ENCODE results near the gene ABHD10.
"Not testable (repeated sequence)": the region's sequence is repeated elsewhere in the genome, so short reads cannot be mapped to it uniquely, and the experiment has no call there.

ABHD10 gene

GRCh38 chr3:112035241-112035640 is 56.4 kb downstream of the ABHD10 start:
- Histone ChIP-seq H3K36me3 (ENCODE audit: insufficient read depth, low read length) (no peaks in the 10 kb centered on the region), H3K27me3 (ENCODE audit: insufficient read depth, low read length, poor library complexity) (no peaks in the 10 kb centered on the region), H3K4me2 (ENCODE audit: insufficient read depth, low read length) (no peak overlapping the region), H3K27ac (ENCODE audit: low read length) (no peak overlapping the region), H4K20me1 (ENCODE audit: insufficient read depth, low read length) (no peaks in the 10 kb centered on the region), H2AFZ (ENCODE audit: low read depth, low read length) (no peak overlapping the region), H3K4me1 (ENCODE audit: insufficient read depth, low read length) (no peaks in the 10 kb centered on the region), H3K9ac (ENCODE audit: low read depth, low read length) (no peak overlapping the region), H3K79me2 (ENCODE audit: insufficient read depth, low read length) (no peaks in the 10 kb centered on the region), H3K9me3 (ENCODE audit: insufficient read depth, low read length, severe bottlenecking) (no peaks in the 10 kb centered on the region), H3K4me3 (ENCODE audit: low read depth in 1 of 2, low read length in 2 of 2) (no peak overlapping the region)
- no peak for TF ChIP-seq EZH2 (IDR thresholded peaks at IDR 0.05; ENCODE audit: borderline replicate concordance, low read depth, low read length, severe bottlenecking)
- TF ChIP-seq CTCF (IDR thresholded peaks at IDR 0.05; ENCODE audit: borderline replicate concordance, extremely low read depth, low read length, poor library complexity, severe bottlenecking): no peak
- DNase-seq (no peak), ATAC-seq (ENCODE audit: insufficient read depth, low read depth) (no peak)

- not testable (repeated sequence) for H3K4me2 ChIP-seq (ENCODE audit: insufficient read depth, low read length); H3K79me2 ChIP-seq (ENCODE audit: insufficient read depth, low read length); H3K27me3 ChIP-seq (ENCODE audit: insufficient read depth, low read length, poor library complexity); H2AFZ ChIP-seq (ENCODE audit: low read depth, low read length); H3K36me3 ChIP-seq (ENCODE audit: insufficient read depth, low read length); H4K20me1 ChIP-seq (ENCODE audit: insufficient read depth, low read length); H3K9ac ChIP-seq (ENCODE audit: low read depth, low read length); H3K4me1 ChIP-seq (ENCODE audit: insufficient read depth, low read length); H3K27ac ChIP-seq (ENCODE audit: low read length); H3K9me3 ChIP-seq (ENCODE audit: insufficient read depth, low read length, severe bottlenecking); ATAC-seq (ENCODE audit: insufficient read depth, low read depth); DNase-seq; H3K4me3 ChIP-seq (ENCODE audit: low read depth in 1 of 2, low read length in 2 of 2)
Observed at GRCh38 chr3:112037194-112037593, 58.4 kb downstream of the ABHD10 start.

GRCh38 chr3:112038863-112039262 is 60.0 kb downstream of the ABHD10 start:
- H2AFZ ChIP-seq (ENCODE audit: low read depth, low read length): no peak overlapping the region
- no peaks in the 10 kb centered on the region for H3K9me3 ChIP-seq (ENCODE audit: insufficient read depth, low read length, severe bottlenecking)
- H3K4me3 ChIP-seq (ENCODE audit: low read depth in 1 of 2, low read length in 2 of 2): no peak overlapping the region
- H4K20me1 ChIP-seq (ENCODE audit: insufficient read depth, low read length): no peaks in the 10 kb centered on the region
- no peak overlapping the region for H3K27ac ChIP-seq (ENCODE audit: low read length)
- H3K27me3 ChIP-seq (ENCODE audit: insufficient read depth, low read length, poor library complexity): no peaks in the 10 kb centered on the region
- no peaks in the 10 kb centered on the region for H3K79me2 ChIP-seq (ENCODE audit: insufficient read depth, low read length)
- no peak overlapping the region for H3K4me2 ChIP-seq (ENCODE audit: insufficient read depth, low read length)
- TF ChIP-seq CTCF (IDR thresholded peaks at IDR 0.05; ENCODE audit: borderline replicate concordance, extremely low read depth, low read length, poor library complexity, severe bottlenecking): no peak
- no peak for TF ChIP-seq EZH2 (IDR thresholded peaks at IDR 0.05; ENCODE audit: borderline replicate concordance, low read depth, low read length, severe bottlenecking)
- ATAC-seq (ENCODE audit: insufficient read depth, low read depth) (no peak), DNase-seq (no peak)
- no peak overlapping the region for H3K9ac ChIP-seq (ENCODE audit: low read depth, low read length)
- H3K4me1 ChIP-seq (ENCODE audit: insufficient read depth, low read length): peaks cover 8% of the 10 kb centered on the region
- no peaks in the 10 kb centered on the region for H3K36me3 ChIP-seq (ENCODE audit: insufficient read depth, low read length)

DNA sequence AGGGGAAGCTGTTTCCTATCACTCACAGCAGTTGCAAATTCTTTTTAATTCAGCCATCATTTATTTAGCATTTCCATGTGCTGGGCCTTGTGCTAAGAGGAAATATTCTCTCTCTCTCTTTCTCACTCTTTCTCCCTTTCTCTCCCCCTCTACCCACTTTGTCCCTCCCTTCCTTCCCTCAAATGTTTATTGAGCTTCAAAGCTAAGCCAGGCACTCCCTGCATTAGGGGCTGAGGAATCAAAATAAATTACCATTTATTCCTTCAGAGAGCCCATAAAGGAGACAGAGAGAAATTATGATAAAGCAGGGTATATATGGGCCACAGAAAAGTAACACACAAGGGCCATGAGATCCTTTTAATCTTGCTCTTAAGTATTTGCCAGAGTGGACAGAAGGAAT is 62.5 kb downstream of the ABHD10 start:
- Histone ChIP-seq H3K9ac (ENCODE audit: low read depth, low read length) (no peak overlapping the region), H3K36me3 (ENCODE audit: insufficient read depth, low read length) (no peaks in the 10 kb centered on the region), H3K79me2 (ENCODE audit: insufficient read depth, low read length) (no peaks in the 10 kb centered on the region), H4K20me1 (ENCODE audit: insufficient read depth, low read length) (no peaks in the 10 kb centered on the region), H3K27ac (ENCODE audit: low read length) (no peak overlapping the region), H3K4me2 (ENCODE audit: insufficient read depth, low read length) (no peak overlapping the region), H2AFZ (ENCODE audit: low read depth, low read length) (no peak overlapping the region), H3K27me3 (ENCODE audit: insufficient read depth, low read length, poor library complexity) (no peaks in the 10 kb centered on the region), H3K4me1 (ENCODE audit: insufficient read depth, low read length) (peaks cover 12% of the 10 kb centered on the region), H3K4me3 (ENCODE audit: low read depth in 1 of 2, low read length in 2 of 2) (no peak overlapping the region), H3K9me3 (ENCODE audit: insufficient read depth, low read length, severe bottlenecking) (no peaks in the 10 kb centered on the region)
- ATAC-seq (ENCODE audit: insufficient read depth, low read depth) (no peak), DNase-seq (no peak)
- TF ChIP-seq CTCF (IDR thresholded peaks at IDR 0.05; ENCODE audit: borderline replicate concordance, extremely low read depth, low read length, poor library complexity, severe bottlenecking) (no peak), EZH2 (IDR thresholded peaks at IDR 0.05; ENCODE audit: borderline replicate concordance, low read depth, low read length, severe bottlenecking) (no peak)

Data from DND-41 (cell line).